DMS 273 (cell line): ENCODE results near the gene HOXD4.

Source experiments
- DNase-seq: peaks from one replicate; lab custom pipeline; 2025; ENCODE audit not compliant: unreplicated experiment; lab: John Stamatoyannopoulos, UW

HOXD4 gene

DNA sequence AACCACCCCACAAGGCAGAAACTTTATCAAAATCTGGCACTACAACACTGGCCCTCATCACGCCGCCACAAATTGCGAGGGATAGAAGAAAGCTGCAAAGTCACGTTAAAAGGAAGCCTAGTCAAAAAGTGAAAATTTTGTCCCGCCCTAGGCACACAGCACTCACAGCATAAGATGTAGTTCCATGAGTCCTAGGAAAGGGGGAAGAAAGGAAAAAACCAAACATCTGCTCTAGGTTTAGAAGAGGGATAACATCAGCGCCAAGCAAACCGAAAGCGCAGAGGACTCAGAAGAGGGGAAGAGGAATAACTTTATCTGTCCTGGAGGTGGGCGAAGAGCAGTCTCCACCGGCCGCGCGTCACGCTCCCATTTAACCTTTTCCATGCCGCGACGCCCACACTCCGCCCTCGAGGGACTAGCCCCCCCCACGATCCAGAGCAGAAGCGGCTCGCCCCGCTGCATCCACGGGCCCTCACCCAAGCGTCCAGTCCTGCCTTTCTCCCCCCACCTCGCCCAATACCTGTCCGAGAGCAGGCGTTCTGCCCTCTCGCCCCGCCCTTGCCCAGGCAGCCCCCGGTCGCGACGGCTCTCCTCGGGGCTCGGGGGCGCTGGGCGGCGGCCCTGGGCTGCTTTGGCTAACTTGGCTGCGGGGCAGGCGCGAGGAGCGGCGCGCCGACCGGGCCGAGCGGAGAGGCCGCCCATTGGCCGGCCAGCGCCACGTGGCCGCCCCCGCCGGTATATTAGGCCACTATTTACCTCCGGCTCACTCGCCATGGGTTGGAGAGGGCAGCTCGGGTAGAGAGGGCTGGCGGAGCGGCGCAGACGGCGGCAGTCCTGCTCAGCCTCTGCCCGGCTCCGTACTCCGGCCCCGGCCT, 36.8 kb downstream of the HOXD4 start, which contains the start of gene HOXD1:
TSS of gene HOXD1 (plus strand) at position 770 of the 875 bp plus-strand sequence. CDS start 134 bp downstream, outside the sequence.
- DNase-seq, result peak; percentile 87

DNA sequence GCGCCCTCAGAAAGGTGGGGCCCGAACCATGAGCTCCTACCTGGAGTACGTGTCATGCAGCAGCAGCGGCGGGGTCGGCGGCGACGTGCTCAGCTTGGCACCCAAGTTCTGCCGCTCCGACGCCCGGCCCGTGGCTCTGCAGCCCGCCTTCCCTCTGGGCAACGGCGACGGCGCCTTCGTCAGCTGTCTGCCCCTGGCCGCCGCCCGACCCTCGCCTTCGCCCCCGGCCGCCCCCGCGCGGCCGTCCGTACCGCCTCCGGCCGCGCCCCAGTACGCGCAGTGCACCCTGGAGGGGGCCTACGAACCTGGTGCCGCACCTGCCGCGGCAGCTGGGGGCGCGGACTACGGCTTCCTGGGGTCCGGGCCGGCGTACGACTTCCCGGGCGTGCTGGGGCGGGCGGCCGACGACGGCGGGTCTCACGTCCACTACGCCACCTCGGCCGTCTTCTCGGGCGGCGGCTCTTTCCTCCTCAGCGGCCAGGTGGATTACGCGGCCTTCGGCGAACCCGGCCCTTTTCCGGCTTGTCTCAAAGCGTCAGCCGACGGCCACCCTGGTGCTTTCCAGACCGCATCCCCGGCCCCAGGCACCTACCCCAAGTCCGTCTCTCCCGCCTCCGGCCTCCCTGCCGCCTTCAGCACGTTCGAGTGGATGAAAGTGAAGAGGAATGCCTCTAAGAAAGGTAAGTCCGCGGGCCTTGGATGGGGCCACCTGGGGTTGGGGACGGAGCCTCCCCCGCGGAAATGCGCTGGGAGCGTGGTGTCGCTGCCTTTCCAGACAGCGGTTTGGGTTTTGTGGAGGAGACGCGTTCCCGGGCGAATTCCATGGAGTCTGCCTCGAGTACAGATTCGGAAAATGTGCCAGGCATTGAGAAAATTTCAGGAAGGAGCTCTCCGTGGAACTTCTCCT, 37.7 kb downstream of the HOXD4 start:
- DNase-seq, result peak; percentile 69

DNA sequence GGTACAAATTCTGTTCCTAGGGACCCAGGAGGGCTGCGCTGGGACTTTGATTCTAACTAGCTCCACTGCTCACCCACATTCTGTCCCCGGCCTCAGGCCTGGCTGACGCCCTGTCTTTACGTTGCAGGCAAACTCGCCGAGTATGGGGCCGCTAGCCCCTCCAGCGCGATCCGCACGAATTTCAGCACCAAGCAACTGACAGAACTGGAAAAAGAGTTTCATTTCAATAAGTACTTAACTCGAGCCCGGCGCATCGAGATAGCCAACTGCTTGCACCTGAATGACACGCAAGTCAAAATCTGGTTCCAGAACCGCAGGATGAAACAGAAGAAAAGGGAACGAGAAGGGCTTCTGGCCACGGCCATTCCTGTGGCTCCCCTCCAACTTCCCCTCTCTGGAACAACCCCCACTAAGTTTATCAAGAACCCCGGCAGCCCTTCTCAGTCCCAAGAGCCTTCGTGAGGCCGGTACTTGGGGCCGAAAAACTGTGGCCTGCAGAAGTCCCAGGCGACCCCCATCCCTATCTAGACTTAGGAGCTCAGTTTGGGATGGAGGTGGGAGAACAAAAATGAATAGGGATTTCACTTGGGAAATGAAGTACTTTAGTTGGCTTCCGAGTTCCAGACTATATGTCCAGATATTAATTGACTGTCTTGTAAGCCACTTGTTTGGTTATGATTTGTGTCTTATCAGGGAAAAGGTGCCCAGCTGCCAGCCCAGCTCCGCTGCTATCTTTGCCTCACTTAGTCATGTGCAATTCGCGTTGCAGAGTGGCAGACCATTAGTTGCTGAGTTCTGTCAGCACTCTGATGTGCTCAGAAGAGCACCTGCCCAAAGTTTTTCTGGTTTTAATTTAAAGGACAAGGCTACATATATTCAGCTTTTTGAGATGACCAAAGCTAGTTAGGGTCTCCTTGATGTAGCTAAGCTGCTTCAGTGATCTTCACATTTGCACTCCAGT, 38.6 kb downstream of the HOXD4 start:
- DNase-seq, result no peak

DNA sequence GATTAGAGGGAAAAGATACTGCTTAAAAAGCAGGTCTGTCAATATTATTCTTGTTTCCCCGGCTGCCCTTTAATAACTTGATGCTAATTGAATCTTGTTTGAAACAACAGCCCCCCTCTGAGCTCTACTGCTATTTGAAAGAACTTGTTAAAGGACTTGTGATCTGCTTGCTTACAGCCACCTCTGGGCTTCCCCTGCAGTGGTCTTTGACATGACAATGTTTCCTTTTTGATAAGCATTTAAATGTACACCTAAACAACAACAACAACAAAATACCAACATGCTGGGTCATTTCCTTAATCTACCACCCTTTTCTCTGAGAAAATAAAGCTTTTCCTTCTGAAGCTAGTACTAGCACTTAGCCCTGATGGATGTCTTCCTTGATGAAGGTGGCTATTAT, 41.0 kb downstream of the HOXD4 start:
- no peak for DNase-seq

DNA sequence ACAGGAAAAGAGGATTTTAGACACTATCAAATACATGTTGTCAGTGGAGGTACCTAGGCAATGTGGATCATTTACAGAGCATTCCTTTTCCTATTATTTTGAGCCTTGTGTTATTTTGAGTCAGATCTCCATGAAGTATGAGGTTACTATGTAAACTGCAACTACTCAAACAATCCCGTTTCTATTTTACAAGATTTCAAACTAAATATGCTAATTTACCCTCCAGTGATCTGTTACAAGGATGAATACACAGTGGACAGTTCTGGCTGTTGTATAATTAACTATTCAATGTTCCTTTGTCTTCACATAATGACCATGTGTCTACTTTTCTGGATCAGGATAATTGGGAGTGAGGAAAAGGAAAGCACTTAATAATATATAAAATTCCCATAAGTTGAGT, 41.7 kb downstream of the HOXD4 start:
- no peak for DNase-seq

DNA sequence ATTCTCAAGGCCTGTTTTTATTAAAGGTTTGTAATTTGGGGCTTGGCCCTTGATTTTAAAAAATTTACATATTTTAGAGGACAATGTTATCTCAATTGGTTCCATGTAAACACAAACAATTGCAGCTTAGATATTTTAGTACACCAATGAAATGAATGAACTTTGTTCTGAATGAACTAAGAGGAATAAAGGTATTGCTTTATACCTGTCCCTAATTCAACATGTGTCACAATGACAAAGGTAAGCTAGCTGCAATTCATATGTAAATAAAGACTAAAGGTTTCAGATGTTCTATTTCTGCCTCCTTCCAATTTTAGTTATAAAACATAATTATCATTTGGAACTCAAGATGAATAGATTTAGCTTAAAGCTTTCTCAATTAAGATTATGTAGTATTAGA, 48.6 kb downstream of the HOXD4 start:
- no peak for DNase-seq

DNA sequence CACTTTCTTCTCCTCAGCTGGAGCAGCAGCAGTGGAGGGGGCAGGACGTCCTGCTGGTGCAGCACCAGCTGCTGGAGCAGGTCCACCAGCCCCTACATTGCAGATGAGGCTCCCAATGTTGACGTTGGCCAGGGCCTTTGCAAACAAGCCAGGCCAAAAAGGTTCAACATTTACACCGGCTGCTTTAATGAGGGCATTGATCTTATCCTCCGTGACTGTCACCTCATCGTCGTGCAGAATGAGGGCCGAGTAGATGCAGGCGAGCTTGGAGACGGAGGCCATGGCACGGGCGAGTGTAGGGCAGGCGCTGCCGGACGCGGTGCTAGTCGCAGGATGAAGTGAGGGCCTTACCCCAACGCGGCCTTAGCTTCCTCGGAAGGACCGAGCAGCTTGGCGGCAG, 49.6 kb downstream of the HOXD4 start:
- DNase-seq, result no peak

DNA sequence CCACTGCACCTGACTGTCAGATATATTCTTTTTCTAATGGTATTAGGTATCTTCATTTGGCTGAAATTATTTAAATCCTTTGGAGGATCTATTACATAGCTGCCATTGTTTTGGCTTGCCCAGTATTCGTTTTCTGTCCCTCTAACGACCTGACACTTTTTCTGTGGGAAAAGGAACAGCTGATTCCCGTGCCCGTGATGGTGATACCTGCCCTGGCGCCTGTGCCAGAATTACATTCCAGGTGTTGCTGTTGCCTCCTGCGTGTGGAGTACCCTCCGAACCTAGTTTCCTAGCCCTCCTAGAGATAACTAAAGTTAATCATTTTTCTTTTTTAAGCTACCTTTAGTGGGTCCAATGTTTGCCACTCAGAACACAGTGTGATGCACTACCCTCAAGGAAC, 51.1 kb downstream of the HOXD4 start:
- DNase-seq, result no peak
